HG03196 (cell line): Measurements from ENCODE around the gene PFDN2.

ENCODE experiments used
- ATAC-seq: cut with Tn5 transposase; IDR thresholded peaks from one replicate; pipeline ENCODE4 v1.9.1; 2021; ENCODE audit not compliant: unreplicated experiment

Gene PFDN2

GRCh38 chr1:161106431-161106830, 11.4 kb downstream of the PFDN2 start:
- no peak for ATAC-seq

DNA sequence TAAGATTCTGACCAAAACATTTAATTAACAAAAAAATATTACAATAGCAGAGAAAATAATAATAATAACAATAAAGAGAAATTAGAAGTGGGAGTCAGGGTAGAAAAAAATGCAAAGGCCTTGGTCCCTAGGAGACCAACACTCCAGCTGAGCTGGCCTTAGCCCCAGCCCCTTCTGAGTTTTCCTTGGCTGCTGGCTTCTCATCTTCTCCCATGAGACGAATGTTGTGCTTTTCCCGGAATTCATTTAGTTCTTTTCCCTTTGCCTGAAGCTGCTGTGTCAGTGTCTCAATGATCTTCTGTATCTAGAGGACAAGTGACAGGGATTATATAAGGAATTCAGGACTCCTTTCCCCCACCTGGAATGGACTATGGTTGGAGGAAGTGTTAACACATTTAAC, 17.3 kb downstream of the PFDN2 start:
- no peak for ATAC-seq

- ATAC-seq = no peak
Observed at GRCh38 chr1:161099090-161099802, 18.6 kb downstream of the PFDN2 start.

DNA sequence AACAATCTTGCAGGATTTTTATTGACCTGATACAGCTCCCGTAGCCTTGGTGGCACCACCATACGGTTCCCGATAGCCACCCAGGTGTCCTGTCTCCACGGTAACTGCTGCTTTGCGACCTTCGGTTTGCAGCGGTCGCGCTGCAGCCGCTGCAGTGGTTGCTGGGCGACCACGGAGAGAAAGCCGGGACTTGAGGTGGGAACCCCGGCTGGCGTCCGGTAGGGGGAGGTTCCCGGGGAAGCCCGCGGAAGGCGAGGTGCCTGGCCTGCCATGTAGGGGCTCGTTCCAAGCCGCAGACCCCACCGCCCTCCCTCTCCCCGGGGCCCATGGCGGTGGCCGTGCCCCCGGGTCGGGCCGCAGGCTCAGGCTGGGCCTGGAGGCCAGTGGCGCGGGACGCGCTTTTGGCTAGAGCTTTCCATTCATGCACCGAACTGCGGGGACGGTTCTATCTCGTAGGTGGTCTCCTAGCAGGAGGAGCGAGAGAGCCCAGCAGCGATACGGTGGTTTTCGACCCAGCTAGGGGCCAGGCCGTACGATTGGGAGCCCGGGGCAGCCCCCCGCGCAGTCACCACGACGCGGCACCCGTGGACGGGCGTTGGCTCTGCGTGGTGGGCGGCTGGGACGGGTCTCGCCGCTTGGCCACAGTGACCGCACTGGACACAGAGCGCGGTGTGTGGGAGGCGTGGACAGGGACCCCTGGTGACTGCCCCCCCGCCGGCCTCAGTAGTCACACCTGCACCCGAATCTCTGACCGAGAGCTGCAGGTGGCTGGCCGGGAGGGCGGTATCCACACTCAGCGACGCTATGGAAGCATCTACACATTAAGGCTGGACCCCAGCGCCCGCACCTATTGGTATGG, 19.4 kb downstream of the PFDN2 start, which contains the start of gene KLHDC9:
TSS of gene KLHDC9 (plus strand) at position 152 of the 859 bp plus-strand sequence. CDS start at position 327, 175 bp downstream.
- peak; percentile 50 for ATAC-seq

GRCh38 chr1:161096530-161096929, 21.3 kb downstream of the PFDN2 start:
- ATAC-seq = no peak

DNA sequence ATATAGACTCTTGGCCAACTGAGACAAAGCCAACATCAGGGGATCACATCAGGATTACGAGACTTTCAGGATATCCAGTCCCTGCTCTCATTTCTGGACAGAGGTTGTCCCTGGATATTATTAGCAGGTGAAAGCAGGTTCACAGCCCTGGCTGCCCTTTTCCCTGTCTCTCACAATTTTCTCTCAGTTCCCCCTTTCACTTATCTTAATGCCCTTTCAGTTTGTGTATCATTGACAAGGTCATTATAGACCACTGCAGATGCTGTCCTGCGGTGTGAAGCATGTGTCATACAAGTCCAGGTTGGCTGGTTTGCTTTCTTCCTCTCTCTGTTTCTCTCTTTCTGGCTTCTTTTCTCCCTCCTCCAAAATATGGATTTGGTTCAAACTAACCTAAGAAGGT, 21.8 kb downstream of the PFDN2 start:
- no peak for ATAC-seq

- no peak for ATAC-seq
Observed at GRCh38 chr1:161095230-161095629, 22.6 kb downstream of the PFDN2 start.

- ATAC-seq = no peak
Observed at GRCh38 chr1:161094481-161094880, 23.4 kb downstream of the PFDN2 start.

DNA sequence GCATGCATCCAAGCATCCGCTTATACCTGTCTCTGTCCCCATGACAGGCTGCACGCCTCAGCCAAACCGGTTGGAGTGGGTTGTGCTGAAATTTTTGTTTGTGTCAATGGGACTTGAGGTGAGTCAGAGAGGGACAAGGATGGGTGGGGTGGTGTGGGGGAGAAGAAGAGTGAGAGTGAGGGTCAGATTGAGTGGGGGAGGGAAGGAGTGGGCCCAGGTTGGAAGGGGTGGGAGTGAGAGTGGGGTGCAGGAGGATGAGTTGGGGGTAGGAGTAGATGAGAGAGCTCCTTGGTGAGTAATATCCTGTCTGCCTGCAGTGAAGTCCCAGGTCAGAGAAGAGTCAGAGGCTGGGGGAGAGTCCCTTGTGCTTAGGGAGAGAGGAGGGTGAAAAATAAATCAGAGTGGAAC, 25.2 kb downstream of the PFDN2 start:
- ATAC-seq = no peak

DNA sequence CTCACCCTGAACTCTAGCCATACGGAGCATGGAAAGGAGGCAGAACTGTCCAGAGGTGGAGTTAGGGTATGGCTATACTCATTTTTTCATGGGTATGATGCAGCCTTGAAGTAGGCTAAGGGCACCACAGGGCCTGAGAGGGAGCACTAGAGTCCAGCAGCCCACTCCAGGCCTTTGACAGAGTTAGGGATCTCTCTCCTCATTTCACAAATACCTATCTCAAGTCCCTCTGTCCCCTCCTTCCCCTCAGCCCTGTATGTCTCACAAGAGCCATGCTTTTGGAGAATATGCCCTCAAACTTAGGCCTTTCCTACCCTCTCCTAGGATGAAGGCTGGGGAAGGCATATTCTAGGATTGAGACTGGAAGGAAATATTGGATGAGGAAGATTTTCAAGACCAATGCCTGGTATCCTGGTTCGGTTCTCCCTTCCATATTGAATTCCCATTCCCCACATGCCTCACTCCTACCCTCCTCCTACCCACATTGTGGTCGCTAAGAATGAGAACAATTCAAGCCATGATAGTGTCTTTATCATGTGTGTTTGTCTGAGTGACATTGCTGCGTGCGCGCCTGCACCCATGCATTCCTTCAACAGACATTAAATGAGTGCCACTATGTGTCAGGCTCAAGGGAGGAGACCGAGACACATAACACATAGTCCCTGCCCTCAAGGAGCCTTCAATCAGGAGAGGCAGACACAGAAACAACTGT, 25.9 kb downstream of the PFDN2 start:
- ATAC-seq = no peak

GRCh38 chr1:161091093-161091492, 26.7 kb downstream of the PFDN2 start:
- ATAC-seq = no peak

DNA sequence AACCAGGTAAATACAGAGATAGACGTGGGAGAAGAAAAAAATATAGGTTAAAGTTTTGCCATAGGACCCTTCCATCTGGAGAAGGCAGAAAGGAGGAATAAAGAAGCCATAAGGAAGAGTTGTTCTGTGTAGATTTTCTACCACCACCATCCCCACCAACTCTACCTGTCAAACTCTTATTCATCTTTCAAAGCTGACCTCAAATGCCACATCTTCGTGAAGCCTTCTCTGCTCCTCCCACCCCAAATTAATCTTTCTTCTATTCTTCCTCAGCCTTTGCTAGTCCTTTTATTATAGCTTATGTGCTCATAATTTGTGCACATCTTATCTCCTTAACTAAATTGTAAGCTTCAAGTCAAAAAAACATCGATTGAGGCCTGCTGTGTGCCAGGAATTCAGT, 27.2 kb downstream of the PFDN2 start:
- no peak for ATAC-seq

DNA sequence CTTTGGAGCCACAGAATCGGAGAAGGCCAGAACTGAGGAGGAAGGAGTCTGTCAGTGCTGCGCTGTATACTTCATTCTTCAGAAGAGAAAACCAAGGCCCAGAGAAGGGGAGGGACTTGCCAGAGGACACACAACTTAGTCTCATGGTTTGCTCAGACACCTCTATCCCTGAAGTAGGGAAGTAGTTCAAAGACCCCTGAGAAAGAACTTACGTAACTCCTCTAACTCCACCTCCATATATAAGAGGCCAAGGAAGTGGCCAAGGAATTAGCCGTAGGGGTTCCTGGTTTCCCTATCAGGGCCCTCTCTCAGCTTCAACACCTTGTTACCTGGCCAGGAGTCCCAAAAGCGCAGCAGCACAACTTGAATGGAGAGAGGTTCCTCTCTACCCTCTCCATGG, 27.9 kb downstream of the PFDN2 start:
- ATAC-seq = no peak

DNA sequence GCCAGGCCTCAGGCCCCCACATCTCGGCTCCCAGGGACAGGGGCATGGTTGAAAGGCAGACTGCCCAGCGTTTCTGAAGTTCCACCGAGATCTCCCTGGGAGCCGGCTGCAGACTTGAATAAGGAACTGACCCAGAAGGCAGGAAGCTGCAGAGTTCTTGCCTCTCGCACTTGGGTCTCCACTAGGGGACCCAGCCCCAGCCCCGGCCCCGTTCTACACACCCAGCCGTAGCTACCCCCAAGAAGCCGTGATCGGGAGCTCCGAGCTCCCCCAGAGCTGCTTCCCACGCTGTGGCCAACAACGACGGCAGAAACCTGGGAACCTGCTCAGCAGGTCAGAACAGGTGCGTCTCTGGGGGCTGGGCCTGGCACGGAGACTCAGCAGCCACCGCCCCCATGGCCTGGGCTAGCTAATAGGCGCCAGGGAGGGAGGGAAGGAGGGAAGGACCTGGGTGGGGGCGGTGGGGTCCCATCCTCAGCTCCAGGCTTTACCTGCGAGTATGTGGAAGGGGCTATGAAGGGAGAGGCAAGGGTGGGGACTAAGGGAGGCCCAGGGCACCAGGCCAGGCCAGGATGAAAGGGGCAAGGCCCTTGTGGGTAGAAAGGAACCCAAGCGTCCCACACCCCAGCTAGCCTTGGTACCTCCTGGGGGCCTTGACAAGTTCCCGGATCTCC, 28.4 kb downstream of the PFDN2 start, which contains the start of gene NECTIN4:
TSS of gene NECTIN4 (minus strand) at position 308 of the 674 bp plus-strand sequence. CDS start at position 46, 262 bp downstream.
- ATAC-seq = no peak

DNA sequence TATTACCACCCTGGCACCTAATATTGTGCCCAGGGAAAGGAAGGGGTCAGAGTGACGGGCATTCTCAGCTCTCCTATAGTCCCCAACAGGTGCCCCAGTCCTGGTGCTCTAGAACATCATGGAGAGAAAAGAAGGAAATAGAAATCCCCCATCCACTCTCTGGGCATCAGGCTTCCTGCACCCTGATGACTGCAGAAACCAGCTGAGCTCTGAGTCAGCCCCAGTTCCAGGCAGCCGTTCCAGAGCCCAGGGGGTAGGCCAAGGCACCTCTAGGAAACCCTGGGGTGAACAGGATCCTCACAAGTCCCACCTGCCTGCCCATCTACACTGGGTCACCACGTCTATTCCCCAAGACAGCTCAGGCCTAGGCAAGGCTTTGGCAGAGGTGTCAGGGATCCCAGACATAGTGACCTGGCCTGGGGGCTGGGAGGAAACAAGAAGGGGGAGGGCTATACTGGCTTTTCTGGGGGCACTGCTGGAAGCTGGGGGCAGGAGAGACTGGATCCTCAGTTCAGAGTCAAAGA, 29.2 kb downstream of the PFDN2 start:
- ATAC-seq = no peak

- no peak for ATAC-seq
Observed at GRCh38 chr1:161086457-161086856, 31.4 kb downstream of the PFDN2 start.

DNA sequence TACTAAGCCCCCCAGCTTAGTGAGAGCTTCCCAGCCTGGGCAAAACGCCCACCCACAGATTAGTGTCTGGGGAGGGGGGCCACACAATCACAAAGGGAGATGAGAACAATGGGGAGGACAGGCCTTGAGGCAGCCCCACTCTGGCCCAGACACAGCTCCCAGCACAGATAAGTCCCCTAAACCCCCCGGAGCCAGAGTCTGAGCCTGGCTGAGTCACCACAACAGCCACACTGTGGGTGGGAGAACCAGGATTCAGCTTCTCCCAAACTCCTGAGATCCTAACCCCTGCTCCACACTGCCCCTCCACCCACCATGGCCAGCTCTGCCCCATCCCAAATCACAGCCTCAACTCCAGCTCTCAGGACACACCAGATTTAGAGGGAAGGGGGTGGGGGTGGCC, 32.7 kb downstream of the PFDN2 start:
- ATAC-seq = no peak

- ATAC-seq = no peak
Observed at GRCh38 chr1:161084597-161084988, 33.2 kb downstream of the PFDN2 start.

DNA sequence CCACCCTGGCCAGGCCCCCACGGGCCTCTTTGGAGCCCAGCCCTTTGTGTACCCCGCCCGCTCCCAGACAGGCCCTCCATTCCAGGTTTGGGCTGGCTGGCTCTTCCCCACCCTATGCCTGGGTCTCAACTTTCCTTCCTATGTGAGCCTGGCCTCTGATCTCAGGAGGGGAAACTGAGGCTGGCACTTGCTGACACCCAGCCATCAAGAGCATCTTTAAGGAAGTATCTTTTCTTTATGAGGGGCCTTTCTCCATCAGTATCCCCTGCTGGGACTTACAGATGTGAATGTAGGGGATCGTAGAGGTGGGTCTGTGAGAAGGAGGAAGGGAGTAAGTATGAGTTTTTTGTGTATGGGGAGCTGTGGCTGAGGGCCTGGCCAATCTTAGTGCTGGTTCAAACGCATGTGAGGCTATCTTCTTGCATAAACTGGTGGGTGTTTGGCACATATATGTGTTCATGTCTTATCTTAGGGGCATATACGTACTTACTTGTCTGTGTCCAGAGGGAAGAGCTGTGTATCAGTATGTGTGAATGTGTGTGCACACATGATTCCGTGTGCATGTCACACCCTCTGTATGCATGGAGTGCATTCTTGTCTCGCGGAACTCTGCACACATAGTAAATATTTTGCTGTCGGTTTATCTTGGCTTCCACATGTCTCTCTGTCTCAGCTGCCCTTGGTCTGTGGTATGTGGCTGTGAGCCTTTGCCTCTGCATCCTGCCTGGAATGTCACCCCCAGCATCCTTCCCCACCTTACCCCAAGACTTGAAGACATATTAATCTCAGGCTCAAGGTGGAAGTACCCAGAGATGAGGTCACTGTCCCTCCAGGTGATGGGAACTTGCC, 33.9 kb downstream of the PFDN2 start:
- ATAC-seq = no peak
